ENCODE results near the gene PGAP2. TPM values are rescaled to one million over a fixed set of nuclear protein-coding genes. Genes with fewer than 3 reads are reported as not detected.

The PGAP2 gene
- total RNA-seq, 1 donor from 2014 or later = 21.8 TPM

Other genes with a start within 250 kb of the PGAP2 start
- not detected in 2 replicates for gene ART5, start 166.6 kb upstream of the PGAP2 start, total RNA-seq
- not detected in 2 replicates for gene ART1, start 163.4 kb upstream of the PGAP2 start, total RNA-seq
- 3.0 and 3.7 TPM in 2 replicates for gene CHRNA10, start 137.2 kb upstream of the PGAP2 start, total RNA-seq
- 110 and 128 TPM in 2 replicates for gene NUP98, start 11.0 kb upstream of the PGAP2 start, total RNA-seq
- 150 TPM in 2 replicates for gene RHOG, start 32.4 kb downstream of the PGAP2 start, total RNA-seq
- 90.9 and 93.1 TPM in 2 replicates for gene STIM1, start 47.1 kb downstream of the PGAP2 start, total RNA-seq

Measured in T-helper 2 cell treated with Interferon-gamma antibody and Interleukin-4, amounts not matched to agents 100 ng/mL and 5 ng/mL, for 36 hours (primary cell).